Measurements from ENCODE around the gene NFIX.

GRCh38 chr19:13015361-13016223 is 20.3 kb downstream of the NFIX start:
- no peak for TF ChIP-seq CTCF (IDR thresholded peaks at IDR 0.05)
- TF ChIP-seq EP300 (IDR thresholded peaks at IDR 0.05): no peak
- TF ChIP-seq POLR2A (IDR thresholded peaks at IDR 0.05): no peak
